Activated naive CD4-positive, alpha-beta T cell treated with anti-CD3 and anti-CD28 coated beads, Interleukin-2, amount 50 U/mL, for 72 hours (primary cell): ENCODE data around the gene CAD. TPM values are rescaled to one million over a fixed set of nuclear protein-coding genes. Genes with fewer than 3 reads are reported as not detected.

Experiments
- ATAC-seq, 2 donors: fragments of 150-1000 bp; cut with Tn5 transposase; 2 replicates each; pipeline ENCODE4 v1.10.0; 2021; ENCODE audit warnings: mild to moderate bottlenecking in 2 of 2, moderate library complexity in 2 of 2
- DNase-seq, 2 donors: peaks; one replicate each; pipeline ENCODE4 v3.0.0; 2021 to 2022; ENCODE audit warnings: low spot score in 2 of 2
- H3K27ac Mint-ChIP-seq, 2 donors: one replicate each; pipeline ENCODE4 v1.8.0; 2022; ENCODE audit warnings: mild to moderate bottlenecking in 2 of 2, mixed read lengths in 2 of 2
- H3K36me3 Mint-ChIP-seq, 2 donors: one replicate each; pipeline ENCODE4 v1.8.0; 2022; ENCODE audit warnings: mixed read lengths in 2 of 2
- H3K9me3 Mint-ChIP-seq, 2 donors: one replicate each; pipeline ENCODE4 v1.8.0; 2022; ENCODE audit warnings: mixed read lengths in 2 of 2
- total RNA-seq, 2 donors: library from RNA; stranded (reverse); gene quantifications; one replicate each; pipeline ENCODE4 v1.2.3, GENCODE V29; 2022

Gene CAD
- total RNA-seq, 2 donors from 2014 or later, result 85.2 to 86.3 TPM

- Mint-ChIP-seq H3K36me3 (peaks cover 26 to 48% of the 10 kb centered on the region in 2 donors), H3K27ac (no peak overlapping the region), H3K9me3 (no peaks in the 10 kb centered on the region)
- no peak for ATAC-seq
- no peak for DNase-seq
Measured at GRCh38 chr2:27237341-27237945, 20.3 kb downstream of the CAD start.

GRCh38 chr2:27238976-27239375, 21.8 kb downstream of the CAD start:
- peaks cover 23 to 35% of the 10 kb centered on the region in 2 donors for H3K36me3 Mint-ChIP-seq
- peak overlapping the region in 1 of 2 donors; percentile 25 for H3K27ac Mint-ChIP-seq
- H3K9me3 Mint-ChIP-seq, result no peaks in the 10 kb centered on the region
- no peak for ATAC-seq
- DNase-seq, result no peak

DNA sequence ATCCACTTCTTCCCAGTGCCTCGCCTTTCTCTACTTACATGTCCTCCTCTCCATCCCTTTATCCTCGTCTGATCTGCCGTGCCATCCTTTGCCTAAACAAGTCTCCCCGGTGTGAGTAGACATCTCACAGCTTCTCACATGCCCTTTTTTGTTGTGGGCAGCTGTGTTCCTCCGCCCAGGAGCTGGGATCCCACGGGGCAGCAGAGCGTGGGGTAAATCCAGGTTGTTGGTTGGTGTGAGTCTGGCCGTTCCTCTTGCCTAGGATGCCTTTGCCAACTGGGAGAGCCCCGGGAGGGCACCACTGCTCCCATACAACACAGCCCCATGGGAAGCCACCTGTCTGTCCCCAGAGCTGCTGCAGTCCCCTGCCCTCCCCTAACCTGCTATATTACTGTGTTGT, 23.2 kb downstream of the CAD start:
- ATAC-seq (no peak), DNase-seq (no peak)
- Mint-ChIP-seq H3K36me3 (peaks cover 27 to 29% of the 10 kb centered on the region in 2 donors), H3K27ac (peak overlapping the region in 1 of 2 donors; percentile 45), H3K9me3 (no peaks in the 10 kb centered on the region)

GRCh38 chr2:27241761-27242613, 24.8 kb downstream of the CAD start:
- Mint-ChIP-seq H3K36me3 (peaks cover 22 to 24% of the 10 kb centered on the region in 2 donors), H3K9me3 (no peaks in the 10 kb centered on the region), H3K27ac (peak overlapping the region; percentile 45 to 84)
- no peak for DNase-seq
- ATAC-seq, result peak in 1 of 2 donors; percentile 20

DNA sequence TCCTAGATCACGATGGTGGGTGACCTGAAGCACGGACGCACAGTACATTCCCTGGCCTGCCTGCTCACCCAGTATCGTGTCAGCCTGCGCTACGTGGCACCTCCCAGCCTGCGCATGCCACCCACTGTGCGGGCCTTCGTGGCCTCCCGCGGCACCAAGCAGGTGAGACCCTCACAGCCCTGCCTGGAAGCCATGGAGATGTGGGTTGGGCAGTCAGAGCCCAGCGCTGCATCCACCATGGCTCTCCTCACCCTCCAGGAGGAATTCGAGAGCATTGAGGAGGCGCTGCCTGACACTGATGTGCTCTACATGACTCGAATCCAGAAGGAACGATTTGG, 25.4 kb downstream of the CAD start:
- no peak overlapping the region for H3K27ac Mint-ChIP-seq
- DNase-seq (no peak), ATAC-seq (no peak)
- no peaks in the 10 kb centered on the region for H3K9me3 Mint-ChIP-seq
- peaks cover 16 to 18% of the 10 kb centered on the region in 2 donors for H3K36me3 Mint-ChIP-seq

DNA sequence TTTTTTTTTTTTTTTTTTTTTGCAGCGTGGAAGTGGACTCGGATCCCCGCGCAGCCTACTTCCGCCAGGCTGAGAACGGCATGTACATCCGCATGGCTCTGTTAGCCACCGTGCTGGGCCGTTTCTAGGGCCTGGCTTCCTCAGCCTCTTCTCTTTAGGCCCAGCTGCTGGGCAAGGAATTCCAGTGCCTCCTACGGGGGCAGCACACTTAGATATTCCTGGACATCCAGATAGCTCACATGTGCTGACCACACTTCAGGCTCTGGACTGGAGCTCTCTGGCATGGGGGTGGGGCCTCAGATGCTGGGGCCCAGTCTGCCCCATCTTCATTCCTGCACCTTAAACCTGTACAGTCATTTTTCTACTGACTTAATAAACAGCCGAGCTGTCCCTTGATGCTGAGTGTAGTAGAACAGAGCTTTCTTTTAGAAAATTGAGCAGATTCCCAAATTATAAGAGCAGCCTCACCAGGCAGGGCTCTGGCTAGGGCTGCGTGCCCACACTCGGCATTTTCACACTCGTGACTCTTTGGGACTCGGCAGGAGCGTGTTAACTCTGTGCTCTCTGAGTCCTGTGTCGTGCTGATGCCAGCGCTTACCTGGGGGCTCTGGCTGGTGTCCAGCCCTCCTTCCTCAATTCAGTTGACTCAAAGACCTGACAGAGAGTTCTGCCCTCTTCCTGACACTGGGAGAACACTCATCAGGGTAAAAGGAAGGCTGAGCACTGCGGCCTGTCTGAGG, 26.4 kb downstream of the CAD start:
- Mint-ChIP-seq H3K9me3 (no peaks in the 10 kb centered on the region), H3K36me3 (peaks cover 13 to 14% of the 10 kb centered on the region in 2 donors), H3K27ac (peak overlapping the region in 1 of 2 donors; percentile 77)
- ATAC-seq, result no peak
- no peak for DNase-seq

- Mint-ChIP-seq H3K27ac (no peak overlapping the region), H3K36me3 (peaks cover 8 to 11% of the 10 kb centered on the region in 2 donors), H3K9me3 (no peaks in the 10 kb centered on the region)
- no peak for DNase-seq
- no peak for ATAC-seq
Measured at GRCh38 chr2:27245116-27245515, 27.9 kb downstream of the CAD start.

- no peak for DNase-seq
- Mint-ChIP-seq H3K36me3 (peaks cover 6 to 8% of the 10 kb centered on the region in 2 donors), H3K9me3 (no peaks in the 10 kb centered on the region), H3K27ac (no peak overlapping the region)
- ATAC-seq, result no peak
Measured at GRCh38 chr2:27245626-27246025, 28.5 kb downstream of the CAD start.

GRCh38 chr2:27247893-27248292, 30.7 kb downstream of the CAD start:
- H3K36me3 Mint-ChIP-seq, result peaks cover 0 to 5% of the 10 kb centered on the region in 2 donors
- DNase-seq, result no peak
- no peak overlapping the region for H3K27ac Mint-ChIP-seq
- no peaks in the 10 kb centered on the region for H3K9me3 Mint-ChIP-seq
- ATAC-seq, result no peak

GRCh38 chr2:27249159-27249890, 32.2 kb downstream of the CAD start:
- Mint-ChIP-seq H3K27ac (no peak overlapping the region), H3K36me3 (no peaks in the 10 kb centered on the region)
- ATAC-seq, result no peak

DNA sequence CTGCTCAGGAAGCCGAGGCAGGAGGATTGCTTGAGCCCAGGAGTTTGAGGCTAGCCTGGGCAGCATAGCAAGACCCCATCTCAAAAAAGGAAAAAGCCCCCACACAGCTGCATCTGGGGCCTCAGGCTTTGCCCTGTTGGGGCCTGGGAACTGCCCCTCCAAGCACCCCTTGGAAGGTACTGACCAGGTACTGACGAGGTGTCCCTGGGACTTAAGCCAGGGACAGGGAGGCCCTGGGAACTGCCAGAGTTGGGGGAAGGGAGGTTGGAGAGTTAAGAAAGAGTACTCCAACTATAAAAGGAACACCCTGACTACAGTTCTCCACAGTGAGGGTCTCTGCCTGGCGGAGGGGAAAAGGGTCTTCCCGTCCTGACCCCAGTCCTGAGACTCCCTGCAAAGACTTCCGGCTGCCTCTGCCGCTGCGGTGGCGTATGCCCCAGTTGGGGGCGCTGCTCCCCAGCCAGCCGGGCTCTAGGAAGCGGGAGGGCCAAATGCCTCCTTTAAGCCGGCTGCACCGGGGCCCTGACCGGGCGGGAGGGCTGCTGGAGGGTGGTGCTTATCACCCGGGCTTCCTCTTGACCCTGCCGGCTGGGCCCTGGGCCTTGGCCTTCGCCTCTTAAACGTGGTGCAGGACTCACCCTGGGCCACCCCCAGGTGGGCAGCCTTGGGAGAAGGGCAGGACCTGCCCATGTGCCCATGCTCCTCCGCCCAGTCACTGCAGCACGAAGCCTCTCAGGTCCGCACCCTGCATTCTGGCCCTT, 32.9 kb downstream of the CAD start:
- no peak overlapping the region for H3K27ac Mint-ChIP-seq
- H3K9me3 Mint-ChIP-seq, result no peaks in the 10 kb centered on the region
- ATAC-seq (peak; percentile 86), DNase-seq (peak in 1 of 2 donors; percentile 79)
- H3K36me3 Mint-ChIP-seq, result no peaks in the 10 kb centered on the region

More at GRCh38 chr2:27249159-27249890, 32.2 kb downstream of the CAD start:
- DNase-seq, result no peak
- H3K9me3 Mint-ChIP-seq, result no peaks in the 10 kb centered on the region

DNA sequence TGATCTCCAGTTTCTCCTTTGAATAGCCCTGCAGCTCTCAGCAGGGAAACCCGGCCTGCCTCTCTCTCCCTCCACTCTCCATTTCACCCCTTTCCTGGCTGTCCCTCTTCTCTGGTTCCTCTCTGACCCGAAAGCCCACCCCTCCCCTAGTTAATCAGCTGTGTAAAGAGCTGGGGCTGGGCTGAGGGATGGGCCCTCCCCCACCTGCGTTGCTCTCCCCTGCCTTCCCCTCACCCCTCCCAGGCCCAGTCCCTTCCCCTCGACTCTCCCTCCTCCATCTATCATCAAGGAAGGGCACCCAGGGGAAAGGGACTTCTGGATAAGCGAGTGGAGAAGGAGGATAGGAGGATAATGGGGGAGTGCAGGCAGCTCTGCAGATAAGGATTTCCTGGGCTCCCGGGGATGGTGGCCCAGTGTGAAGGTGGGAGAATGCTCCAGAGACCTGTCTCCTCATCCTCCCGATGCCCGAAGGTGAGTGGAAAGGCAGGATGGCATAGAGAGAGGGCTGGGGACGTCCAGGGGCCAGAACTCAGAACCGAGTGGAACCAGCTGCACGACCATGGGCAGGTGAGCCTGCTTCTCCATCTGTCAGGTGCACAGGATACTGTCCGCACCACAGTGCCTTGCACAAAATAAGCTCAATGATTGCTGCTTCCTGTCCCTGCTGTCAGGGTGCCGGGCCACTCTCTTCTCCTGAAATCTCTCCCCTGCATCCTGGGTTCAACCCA, 33.6 kb downstream of the CAD start:
- ATAC-seq, result no peak
- Mint-ChIP-seq H3K9me3 (no peaks in the 10 kb centered on the region), H3K36me3 (no peaks in the 10 kb centered on the region), H3K27ac (no peak overlapping the region)
- DNase-seq, result no peak

DNA sequence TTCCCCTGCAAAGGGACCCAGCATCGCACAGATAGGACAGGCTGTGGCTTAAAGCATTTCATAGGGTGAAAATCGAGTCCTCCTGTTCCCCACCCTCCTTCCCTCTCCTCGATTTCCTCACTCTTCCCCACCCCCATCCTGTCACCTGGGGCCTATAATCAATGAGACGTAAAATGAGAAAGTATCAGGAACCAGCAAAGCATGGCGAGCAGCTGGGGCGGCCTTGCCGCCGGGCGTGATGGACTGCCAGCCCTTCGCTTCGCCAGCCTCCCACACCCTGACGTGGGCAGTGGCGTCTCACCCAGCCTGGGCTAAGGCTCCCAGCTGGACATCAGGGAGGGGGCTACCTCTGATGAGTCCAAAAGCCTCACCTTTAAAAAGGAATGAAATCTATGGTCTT, 34.6 kb downstream of the CAD start:
- ATAC-seq, result no peak

GRCh38 chr2:27255187-27255586, 38.0 kb downstream of the CAD start:
- Mint-ChIP-seq H3K36me3 (no peaks in the 10 kb centered on the region), H3K9me3 (no peaks in the 10 kb centered on the region), H3K27ac (no peak overlapping the region)
- ATAC-seq (no peak), DNase-seq (no peak)

More for the DNA sequence above, 34.6 kb downstream of the CAD start:
- DNase-seq, result no peak
- no peaks in the 10 kb centered on the region for H3K36me3 Mint-ChIP-seq
- H3K27ac Mint-ChIP-seq, result no peak overlapping the region
- H3K9me3 Mint-ChIP-seq, result no peaks in the 10 kb centered on the region

DNA sequence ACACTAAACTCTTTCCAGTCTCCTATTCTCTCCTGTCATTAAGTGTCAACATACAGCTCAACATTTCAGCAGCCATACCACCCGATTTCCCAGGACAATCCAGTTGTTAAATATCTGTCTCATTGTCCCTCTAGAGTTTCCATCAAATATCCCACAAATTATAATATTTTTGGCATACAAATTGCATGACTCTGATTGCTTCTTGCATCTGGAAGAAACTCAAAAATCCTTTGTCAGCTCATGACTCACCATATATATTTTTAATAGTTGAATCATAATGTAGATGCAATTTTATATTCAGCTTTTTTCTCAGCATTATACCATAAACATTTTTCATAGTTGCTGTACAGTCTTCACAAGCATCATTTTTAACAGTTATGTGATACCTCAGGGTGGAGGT, 38.5 kb downstream of the CAD start:
- no peak for DNase-seq
- Mint-ChIP-seq H3K9me3 (no peaks in the 10 kb centered on the region), H3K27ac (no peak overlapping the region), H3K36me3 (peaks cover 0 to under 1% of the 10 kb centered on the region in 2 donors)
- no peak for ATAC-seq
